Panc1 (cell line): Measurements from ENCODE around the gene TMEM256. TPM values are rescaled to one million over a fixed set of nuclear protein-coding genes. Genes with fewer than 3 reads are reported as not detected.

ENCODE experiments used
- ATAC-seq: fragments of 200-7000 bp; cut with Tn5 transposase; 2 replicates; pipeline ENCODE4 v1.9.1; 2020; ENCODE audit warnings: mild to moderate bottlenecking, moderate library complexity
- BruUV-seq: library from RNA; stranded (reverse); fragments of 400-500 nt; replicated peaks from 2 replicates; lab custom pipeline; 2021; lab: Mats Ljungman, UMichigan
- CTCF ChIA-PET: fragments of 300-600 bp; sonication (Branson Sonifier 250); formaldehyde crosslinking; loops from one replicate; lab custom pipeline; 2022; ENCODE audit warnings: antibody characterized with exemption; lab: Charles Lee
- POLR2A ChIA-PET: fragments of 300-600 bp; sonication (Branson Sonifier 250); formaldehyde crosslinking; loops from one replicate; lab custom pipeline; 2022; ENCODE audit warnings: antibody characterized with exemption; lab: Charles Lee
- DNase-seq: peaks from one replicate; pipeline ENCODE4 v3.0.0-alpha.2; 2010; ENCODE audit warnings: low read depth, low spot score
- H3K27ac ChIP-seq: 2 replicates; pipeline ENCODE4 v1.5.1; 2011; ENCODE audit warnings: mild to moderate bottlenecking, low read length, inconsistent platforms
- H3K27me3 ChIP-seq: fragments of 200-500 bp; sonication (Bioruptor generic); 2 replicates; pipeline ENCODE4 v1.6.0; 2014; ENCODE audit warnings: low read length, inconsistent platforms; ENCODE audit not compliant: control insufficient read depth, insufficient read depth
- H3K36me3 ChIP-seq: fragments of 200-500 bp; sonication (Bioruptor generic); 2 replicates; pipeline ENCODE4 v1.5.1; 2014; ENCODE audit warnings: inconsistent platforms, mild to moderate bottlenecking, low read length, moderate library complexity; ENCODE audit not compliant: control insufficient read depth, insufficient read depth
- H3K4me1 ChIP-seq: 2 replicates; pipeline ENCODE4 v1.5.1; 2011; ENCODE audit warnings: inconsistent platforms, mild to moderate bottlenecking, low read length, moderate library complexity; ENCODE audit not compliant: control insufficient read depth, insufficient read depth
- H3K4me3 ChIP-seq, 2 experiments: 2 replicates each; pipeline ENCODE4 v1.5.1; 2011 to 2012; ENCODE audit warnings: low read depth in 2 of 2, low read length in 2 of 2, mild to moderate bottlenecking in 2 of 2, inconsistent platforms in 1 of 2, moderate library complexity in 1 of 2
- H3K9me3 ChIP-seq: fragments of 200-500 bp; sonication (Bioruptor generic); 2 replicates; pipeline ENCODE4 v1.5.1; 2014; ENCODE audit warnings: low read depth, mild to moderate bottlenecking, inconsistent platforms, low read length, moderate library complexity; ENCODE audit not compliant: control insufficient read depth, insufficient read depth
- CTCF ChIP-seq: fragments of 450-650 bp; IDR thresholded peaks from 2 replicates; pipeline ENCODE4 v1.5.1; 2017; ENCODE audit warnings: mild to moderate bottlenecking
- POLR2AphosphoS5 ChIP-seq: IDR thresholded peaks from 2 replicates; pipeline ENCODE4 v1.6.1; 2012; ENCODE audit warnings: mild to moderate bottlenecking, low read depth, low read length, moderate library complexity
- REST ChIP-seq, 2 experiments: IDR thresholded peaks; 2 replicates each; pipeline ENCODE4 v1.6.1; 2011 to 2012; ENCODE audit warnings: low read depth in 2 of 2, control low read depth in 1 of 2, low read length in 1 of 2, mild to moderate bottlenecking in 1 of 2, moderate library complexity in 1 of 2; ENCODE audit not compliant: insufficient read depth in 1 of 2
- SIN3A ChIP-seq: IDR thresholded peaks from 2 replicates; pipeline ENCODE4 v1.6.1; 2012; ENCODE audit warnings: low read depth, mild to moderate bottlenecking, low read length, moderate library complexity, borderline replicate concordance; ENCODE audit not compliant: insufficient read depth
- TCF7L2 ChIP-seq: IDR thresholded peaks from 2 replicates; pipeline ENCODE4 v1.6.1; 2011; ENCODE audit warnings: mild to moderate bottlenecking, low read depth, low read length, inconsistent platforms
- in situ Hi-C: cut with HindIII; loops from 2 replicates; pipeline ENCODE4 v1.10.0; 2016; ENCODE audit warnings: low sequenced_read_pairs, low pct_unique_long_range_greater_than_20kb
- intact Hi-C: fragments of 100-400 bp; cut with micrococcal nuclease; formaldehyde crosslinking; loops from one replicate; pipeline ENCODE4 v1.10.0; 2022; ENCODE audit not compliant: unreplicated experiment
- total RNA-seq: library from RNA; stranded (reverse); gene quantifications from one replicate; pipeline ENCODE4 v1.2.1, GENCODE V29; 2021; ENCODE audit not compliant: unreplicated experiment

Gene TMEM256
- total RNA-seq, 1 experiment from 2014 or later, result 35.8 TPM

GRCh38 chr17:7428557-7428956, 24.7 kb upstream of the TMEM256 start, which contains the start of gene SPEM3:
SPEM3 (plus strand) TSS chr17:7428857; CDS start chr17:7428903, 46 bp downstream.
- no peaks in the 10 kb centered on the region for H3K4me1 ChIP-seq
- no peak within 1 kb of the TSS for H3K4me3 ChIP-seq
- no peaks in the 10 kb centered on the region for H3K36me3 ChIP-seq
- no TSS peak for BruUV-seq
- no peaks in the 10 kb centered on the region for H3K27me3 ChIP-seq
- in situ Hi-C loops (no loop called here), intact Hi-C loops (no loop called here)
- ChIA-PET CTCF (no interaction called here), POLR2A (no interaction called here)
- ATAC-seq (no peak), DNase-seq (no peak)
- H3K27ac ChIP-seq, result no peak within 1 kb of the TSS
- no peaks in the 10 kb centered on the region for H3K9me3 ChIP-seq
- TF ChIP-seq POLR2AphosphoS5 (no peak), CTCF (no peak), TCF7L2 (no peak), SIN3A (no peak), REST (IDR thresholded peaks at IDR 0.05; ENCODE audit: insufficient read depth in 1 of 2, low read depth in 2 of 2, low read length in 1 of 2) (no peak)

- in situ Hi-C loops, result no loop called here
- TF ChIP-seq REST (IDR thresholded peaks at IDR 0.05; ENCODE audit: insufficient read depth in 1 of 2, low read depth in 2 of 2, low read length in 1 of 2) (no peak), POLR2AphosphoS5 (no peak), CTCF (no peak), SIN3A (no peak), TCF7L2 (no peak)
- no peak overlapping the region for H3K4me3 ChIP-seq
- ChIA-PET CTCF (no interaction called here), POLR2A (no interaction called here)
- H3K27ac ChIP-seq, result no peak overlapping the region
- H3K4me1 ChIP-seq, result no peaks in the 10 kb centered on the region
- no peak for DNase-seq
- H3K27me3 ChIP-seq, result no peaks in the 10 kb centered on the region
- BruUV-seq, result no TSS peak
- intact Hi-C loops, result no loop called here
- no peaks in the 10 kb centered on the region for H3K36me3 ChIP-seq
- H3K9me3 ChIP-seq, result no peaks in the 10 kb centered on the region
- 0 out of 2 replicates have a peak, but pooled peaks have one; percentile 31 for ATAC-seq
Observed at GRCh38 chr17:7427549-7427948, 23.7 kb upstream of the TMEM256 start.
